ENCODE data around the gene CAND2.

DNA sequence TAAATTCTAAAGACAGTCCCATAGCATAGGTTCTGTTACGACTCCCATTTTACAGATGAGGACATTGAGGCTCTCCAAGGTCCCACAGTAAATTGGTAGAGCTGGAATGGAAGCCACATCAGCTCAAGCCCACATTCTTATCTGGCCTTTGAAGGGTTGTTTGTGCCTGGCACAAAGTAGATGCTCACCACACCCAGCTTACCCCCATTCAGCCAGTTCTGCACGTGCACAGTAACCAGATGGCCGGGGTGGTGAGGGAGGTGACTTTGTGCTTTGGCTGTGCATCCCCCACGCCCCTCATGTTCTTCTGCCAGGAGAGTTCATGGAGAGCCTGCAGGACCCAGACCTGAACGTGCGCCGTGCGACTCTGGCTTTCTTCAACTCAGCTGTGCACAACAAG, 28.7 kb downstream of the CAND2 start:
- no peak for TF ChIP-seq POLR2A (IDR thresholded peaks at IDR 0.05; ENCODE audit: low read depth, low read length)
- TF ChIP-seq POLR2AphosphoS5 (IDR thresholded peaks at IDR 0.05; ENCODE audit: low read depth, low read length): no peak

All from GM12892 (cell line).